VCaP (cell line): ENCODE results near the gene TRIM27.

Source experiments
- H3K27ac ChIP-seq: fragments of 450-650 bp; 2 replicates; pipeline ENCODE4 v1.5.1; 2017
- TF ChIP-seq, protein P1 (sequence below): fragments of 450-650 bp; conservative IDR thresholded peaks from 2 replicates; pipeline ENCODE4 v1.5.1; 2017; ENCODE audit warnings: mild to moderate bottlenecking, moderate library complexity

TRIM27 gene

DNA sequence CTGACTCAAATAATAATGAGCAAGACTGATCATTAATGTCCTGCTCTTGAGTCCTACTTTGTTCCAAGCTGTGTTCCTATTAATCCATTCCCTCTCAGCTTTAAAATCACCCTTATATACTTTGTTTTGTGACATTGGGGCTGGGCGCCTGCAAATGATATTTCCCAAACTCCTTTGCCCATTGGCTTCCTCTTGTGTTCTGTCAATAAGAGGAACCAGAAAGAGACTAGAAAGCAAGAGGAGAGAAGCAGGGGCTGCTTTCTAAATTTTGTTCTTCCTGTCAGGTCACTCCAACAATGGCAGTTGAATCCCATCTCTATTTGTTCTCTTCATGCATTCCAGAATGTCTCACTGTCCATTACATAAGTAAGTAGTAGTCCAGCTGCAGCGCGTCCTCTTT is 21.6 kb upstream of the TRIM27 start:
- TF ChIP-seq, protein P1, sequence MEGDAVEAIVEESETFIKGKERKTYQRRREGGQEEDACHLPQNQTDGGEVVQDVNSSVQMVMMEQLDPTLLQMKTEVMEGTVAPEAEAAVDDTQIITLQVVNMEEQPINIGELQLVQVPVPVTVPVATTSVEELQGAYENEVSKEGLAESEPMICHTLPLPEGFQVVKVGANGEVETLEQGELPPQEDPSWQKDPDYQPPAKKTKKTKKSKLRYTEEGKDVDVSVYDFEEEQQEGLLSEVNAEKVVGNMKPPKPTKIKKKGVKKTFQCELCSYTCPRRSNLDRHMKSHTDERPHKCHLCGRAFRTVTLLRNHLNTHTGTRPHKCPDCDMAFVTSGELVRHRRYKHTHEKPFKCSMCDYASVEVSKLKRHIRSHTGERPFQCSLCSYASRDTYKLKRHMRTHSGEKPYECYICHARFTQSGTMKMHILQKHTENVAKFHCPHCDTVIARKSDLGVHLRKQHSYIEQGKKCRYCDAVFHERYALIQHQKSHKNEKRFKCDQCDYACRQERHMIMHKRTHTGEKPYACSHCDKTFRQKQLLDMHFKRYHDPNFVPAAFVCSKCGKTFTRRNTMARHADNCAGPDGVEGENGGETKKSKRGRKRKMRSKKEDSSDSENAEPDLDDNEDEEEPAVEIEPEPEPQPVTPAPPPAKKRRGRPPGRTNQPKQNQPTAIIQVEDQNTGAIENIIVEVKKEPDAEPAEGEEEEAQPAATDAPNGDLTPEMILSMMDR: no peak
- no peak overlapping the region for H3K27ac ChIP-seq

GRCh38 chr6:28944412-28944865 is 20.7 kb upstream of the TRIM27 start:
- H3K27ac ChIP-seq: peak overlapping the region; percentile 64; the same call in 1 of the 2 replicates
- TF ChIP-seq, protein P1: no peak

GRCh38 chr6:28943557-28944411 is 20.0 kb upstream of the TRIM27 start:
- TF ChIP-seq, protein P1: no peak
- H3K27ac ChIP-seq: peak overlapping the region; percentile 64; the same call in 1 of the 2 replicates

- no peak overlapping the region for H3K27ac ChIP-seq
- TF ChIP-seq, protein P1: no peak
Observed at GRCh38 chr6:28943223-28943556, 19.4 kb upstream of the TRIM27 start.

GRCh38 chr6:28941684-28942448 is 18.1 kb upstream of the TRIM27 start:
- peak overlapping the region; percentile 75 for H3K27ac ChIP-seq
- TF ChIP-seq, protein P1: no peak

- TF ChIP-seq, protein P1: no peak
- peak overlapping the region; percentile 75 for H3K27ac ChIP-seq
Observed at GRCh38 chr6:28940858-28941683, 17.3 kb upstream of the TRIM27 start.
